ENCODE measurements around the gene TMTC2.

The TMTC2 gene

DNA sequence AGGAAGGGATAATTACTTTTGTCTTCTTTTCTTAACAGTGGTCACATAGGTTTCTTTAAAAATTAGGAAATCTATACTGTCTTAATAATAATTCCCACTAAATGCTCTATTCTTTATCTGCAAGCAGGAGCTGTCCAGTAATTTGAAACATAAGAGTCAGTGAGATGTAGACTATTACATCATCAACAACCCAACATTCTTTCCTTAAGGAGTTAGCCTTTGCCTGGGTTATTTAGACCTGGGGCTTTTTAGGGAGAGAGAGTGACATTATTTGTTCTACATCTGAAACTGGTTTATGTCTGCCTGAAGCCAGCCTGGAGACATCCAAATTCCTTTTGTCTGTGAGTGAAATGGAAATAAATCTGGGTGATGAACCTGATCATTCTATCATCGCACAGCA lies 294.4 kb downstream of the TMTC2 start:
- DNase-seq = no peak
- TF ChIP-seq GATA1 (IDR thresholded peaks at IDR 0.05; ENCODE audit: low read depth, low read length) = no peak
- no peak for TF ChIP-seq POLR2A (IDR thresholded peaks at IDR 0.05; ENCODE audit: low read length)

DNA sequence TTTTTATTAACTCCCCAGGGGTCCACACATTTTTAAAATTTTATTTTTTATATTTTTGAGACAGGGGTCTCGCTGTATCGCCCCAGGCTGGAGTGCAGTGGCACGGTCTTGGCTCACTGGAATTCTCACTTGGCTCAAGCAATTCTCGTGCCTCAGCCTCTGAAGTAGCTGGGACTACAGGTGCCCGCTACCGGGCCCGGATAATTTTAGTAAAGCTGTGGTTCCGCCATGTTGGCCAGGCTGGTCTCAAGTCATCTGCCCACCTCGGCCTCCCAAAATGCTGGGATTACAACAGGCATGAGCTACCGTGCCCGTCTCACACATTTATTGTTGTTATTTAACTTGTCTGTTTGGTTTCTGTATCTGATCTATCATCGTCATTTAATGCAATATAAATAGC lies 307.4 kb downstream of the TMTC2 start:
- TF ChIP-seq POLR2A (IDR thresholded peaks at IDR 0.05; ENCODE audit: low read length) (no peak), GATA1 (IDR thresholded peaks at IDR 0.05; ENCODE audit: low read depth, low read length) (no peak)
- DNase-seq = no peak

DNA sequence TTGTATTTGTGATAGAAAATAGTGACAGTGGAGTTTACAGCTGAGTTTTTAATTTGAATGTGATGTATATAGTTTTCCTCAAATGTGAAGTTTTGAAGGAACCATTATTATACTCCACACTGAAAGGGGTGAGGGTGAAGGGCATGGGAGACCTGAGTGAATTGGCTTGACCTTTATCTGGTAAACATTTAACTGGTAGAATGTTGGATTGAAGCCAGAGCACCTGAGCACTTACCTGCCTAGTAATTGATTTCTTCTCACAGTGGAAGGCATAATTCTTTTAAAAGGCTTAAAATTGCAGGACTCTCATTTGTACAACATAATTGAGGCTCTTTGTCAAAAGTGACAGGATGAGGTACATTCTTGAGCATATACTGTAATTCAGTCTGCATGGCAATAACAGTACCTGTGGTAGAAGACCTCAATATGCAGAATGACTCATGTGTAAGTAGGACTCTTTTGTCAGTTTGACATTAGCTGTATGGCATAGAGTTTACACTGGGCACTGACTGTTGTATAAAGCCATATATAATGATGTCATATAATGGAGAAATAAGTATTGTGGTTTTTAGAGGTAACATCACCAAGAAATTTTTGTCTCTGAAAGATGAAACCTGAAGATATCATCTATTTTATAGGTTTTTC lies 309.6 kb downstream of the TMTC2 start:
- no peak for DNase-seq
- TF ChIP-seq GATA1 (IDR thresholded peaks at IDR 0.05; ENCODE audit: low read depth, low read length) = no peak
- no peak for TF ChIP-seq POLR2A (IDR thresholded peaks at IDR 0.05; ENCODE audit: low read length)

DNA sequence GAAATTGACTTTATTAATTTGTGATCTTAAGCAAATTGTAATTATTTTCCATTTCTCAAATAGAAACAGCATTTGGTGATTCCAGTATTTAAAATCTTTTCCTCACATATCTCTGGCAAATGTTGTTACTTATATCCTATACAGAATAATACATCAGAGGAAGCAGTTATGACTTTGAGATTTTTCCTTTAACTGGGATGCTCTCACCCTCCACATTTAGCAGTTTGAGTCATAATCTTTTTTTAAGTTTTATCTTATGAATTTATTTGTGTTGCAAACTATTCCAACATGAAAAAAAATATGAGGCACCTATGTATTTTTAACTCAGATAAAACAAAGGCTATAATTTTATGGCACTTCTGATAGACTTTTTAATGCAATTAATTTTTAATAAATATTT lies 311.8 kb downstream of the TMTC2 start:
- DNase-seq = no peak
- TF ChIP-seq POLR2A (IDR thresholded peaks at IDR 0.05; ENCODE audit: low read length) = no peak
- TF ChIP-seq GATA1 (IDR thresholded peaks at IDR 0.05; ENCODE audit: low read depth, low read length) = no peak

DNA sequence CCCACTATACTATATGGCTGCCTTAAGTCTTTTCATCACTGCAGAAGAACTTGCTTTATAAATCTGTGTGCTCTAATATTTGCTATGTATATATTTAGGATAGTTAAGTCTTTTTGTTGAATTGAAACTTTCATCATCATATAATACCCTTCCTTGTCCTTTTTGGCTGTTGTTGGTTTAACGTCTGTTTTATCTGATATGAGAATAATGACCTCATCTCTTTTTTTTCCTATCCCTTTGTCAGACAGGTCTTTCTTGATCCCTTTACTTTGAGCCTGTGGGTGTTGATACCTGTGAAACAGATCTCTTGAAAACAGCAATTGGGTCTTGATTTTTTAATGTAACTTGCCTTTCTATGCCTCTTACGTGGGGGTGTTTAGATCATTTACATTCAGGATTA lies 316.3 kb downstream of the TMTC2 start:
- TF ChIP-seq GATA1 (IDR thresholded peaks at IDR 0.05; ENCODE audit: low read depth, low read length) = no peak
- TF ChIP-seq POLR2A (IDR thresholded peaks at IDR 0.05; ENCODE audit: low read length) = no peak
- no peak for DNase-seq

DNA sequence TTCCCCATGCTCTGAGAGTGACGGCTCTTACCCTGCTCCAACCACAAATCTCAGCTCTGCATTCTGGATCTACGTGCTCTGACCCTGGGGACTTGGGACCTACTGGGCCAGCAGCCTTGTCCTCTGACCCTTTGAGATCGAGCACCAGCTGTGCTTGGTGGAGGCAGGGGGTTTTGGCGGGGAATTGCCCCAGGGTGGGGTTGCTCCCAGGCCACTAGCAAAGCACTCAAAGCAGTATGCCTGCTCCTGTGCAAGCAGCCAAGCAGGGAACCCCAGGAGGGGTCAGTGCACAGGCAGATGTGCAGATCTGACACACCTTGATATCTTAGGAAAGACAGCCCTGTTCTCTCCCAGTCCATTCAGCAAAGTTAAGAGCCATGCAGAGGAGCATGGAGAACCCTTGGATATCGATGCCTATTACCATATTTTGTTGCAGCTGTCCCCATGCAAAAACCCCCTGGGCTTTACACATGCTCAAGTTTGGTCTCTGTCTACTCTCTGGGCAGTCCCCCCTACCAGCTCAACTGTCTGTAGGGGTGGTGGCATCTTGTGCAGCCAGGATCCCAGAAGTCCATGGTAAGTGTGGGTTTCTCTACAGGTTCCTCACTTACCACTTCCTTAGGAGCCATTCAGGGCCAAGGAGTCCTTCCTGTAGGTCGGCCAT lies 319.0 kb downstream of the TMTC2 start:
- no peak for TF ChIP-seq GATA1 (IDR thresholded peaks at IDR 0.05; ENCODE audit: low read depth, low read length)
- no peak for TF ChIP-seq POLR2A (IDR thresholded peaks at IDR 0.05; ENCODE audit: low read length)
- no peak for DNase-seq

DNA sequence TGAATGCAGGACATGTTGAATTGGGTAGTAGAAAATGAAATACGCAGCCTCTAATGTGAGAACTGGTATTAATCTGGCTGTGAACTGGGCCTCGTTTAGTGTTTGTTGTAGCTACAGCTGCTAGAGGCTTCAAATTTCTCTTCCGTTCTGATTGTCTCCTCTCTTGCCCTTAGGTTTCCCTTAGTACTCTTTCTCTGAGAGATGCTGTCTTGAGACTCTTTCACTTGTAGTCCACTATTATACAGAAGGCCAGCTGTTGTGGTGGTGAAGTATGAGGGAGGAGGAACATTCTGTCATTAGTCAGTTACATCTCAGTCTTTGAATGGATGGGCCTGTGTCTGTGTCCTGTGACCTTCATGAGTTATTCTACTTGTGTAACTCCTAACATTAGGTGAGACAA lies 322.0 kb downstream of the TMTC2 start:
- TF ChIP-seq GATA1 (IDR thresholded peaks at IDR 0.05; ENCODE audit: low read depth, low read length) = no peak
- no peak for TF ChIP-seq POLR2A (IDR thresholded peaks at IDR 0.05; ENCODE audit: low read length)
- no peak for DNase-seq

DNA sequence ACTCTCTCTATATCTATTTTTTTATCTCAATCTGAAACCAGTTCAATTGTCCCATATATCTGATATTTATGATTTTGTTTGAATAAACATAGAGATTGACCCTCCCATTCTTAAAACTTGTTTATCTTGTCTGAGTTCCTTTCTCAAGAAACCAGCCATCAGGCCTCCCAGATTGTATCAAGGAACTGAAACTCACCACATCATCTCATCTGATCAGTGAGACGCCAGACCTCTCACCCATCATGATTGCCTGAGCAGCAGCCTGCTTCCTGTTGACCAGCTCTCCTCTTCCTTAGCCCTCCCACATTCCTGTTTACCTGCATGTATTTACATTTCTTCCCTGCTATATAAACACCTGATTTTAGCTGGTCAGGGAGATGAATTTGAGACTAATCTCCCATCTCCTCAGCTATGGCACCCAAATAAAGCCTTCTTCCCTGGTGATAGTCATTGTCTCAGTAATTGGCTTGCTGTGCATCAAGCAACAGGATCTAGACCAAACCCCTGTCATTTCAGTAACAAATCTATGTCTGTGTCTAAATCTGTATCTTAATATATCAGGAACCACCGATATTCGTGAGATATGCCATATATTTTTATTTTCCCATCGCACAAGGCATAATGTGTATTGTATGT lies 323.6 kb downstream of the TMTC2 start:
- no peak for DNase-seq
- TF ChIP-seq POLR2A (IDR thresholded peaks at IDR 0.05; ENCODE audit: low read length) = no peak

DNA sequence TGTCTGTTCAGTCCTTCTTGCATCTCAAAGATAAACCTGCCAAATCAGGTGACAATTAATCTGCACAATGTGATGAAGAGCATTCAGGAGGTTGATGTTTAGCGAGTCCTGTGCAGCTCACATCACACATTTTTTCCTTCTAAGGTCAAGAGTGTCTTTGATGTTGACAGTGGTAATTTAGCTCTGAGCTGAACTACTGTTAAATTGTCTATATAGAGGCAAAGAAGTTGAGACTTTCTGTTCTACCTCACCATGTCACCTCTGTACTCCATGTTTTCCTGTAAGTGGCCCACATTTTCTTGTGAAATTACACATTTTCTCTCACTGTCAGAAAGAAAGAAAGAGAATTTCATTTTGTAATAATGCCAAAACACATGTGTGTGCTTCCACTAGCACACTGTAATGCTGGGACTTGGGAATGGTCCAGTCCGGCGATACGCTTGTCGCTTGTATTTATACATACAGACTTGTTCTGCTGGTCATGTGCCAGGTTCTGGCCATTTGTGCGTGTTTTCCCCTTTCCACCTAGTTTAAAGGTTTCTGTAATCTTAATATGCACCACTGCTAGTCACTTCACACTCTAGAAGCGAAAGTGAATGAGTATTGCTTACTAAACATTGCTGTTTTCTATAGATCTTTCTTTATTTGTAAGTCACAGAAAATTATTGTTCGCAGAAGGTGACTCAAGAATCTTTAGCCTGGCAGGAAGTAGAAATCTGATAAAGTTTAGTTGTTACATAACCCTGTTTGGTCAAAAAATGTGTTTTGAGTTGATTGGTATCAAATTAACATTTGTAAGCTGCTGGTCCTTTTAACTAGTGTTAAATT lies 328.9 kb downstream of the TMTC2 start:
- DNase-seq = no peak

DNA sequence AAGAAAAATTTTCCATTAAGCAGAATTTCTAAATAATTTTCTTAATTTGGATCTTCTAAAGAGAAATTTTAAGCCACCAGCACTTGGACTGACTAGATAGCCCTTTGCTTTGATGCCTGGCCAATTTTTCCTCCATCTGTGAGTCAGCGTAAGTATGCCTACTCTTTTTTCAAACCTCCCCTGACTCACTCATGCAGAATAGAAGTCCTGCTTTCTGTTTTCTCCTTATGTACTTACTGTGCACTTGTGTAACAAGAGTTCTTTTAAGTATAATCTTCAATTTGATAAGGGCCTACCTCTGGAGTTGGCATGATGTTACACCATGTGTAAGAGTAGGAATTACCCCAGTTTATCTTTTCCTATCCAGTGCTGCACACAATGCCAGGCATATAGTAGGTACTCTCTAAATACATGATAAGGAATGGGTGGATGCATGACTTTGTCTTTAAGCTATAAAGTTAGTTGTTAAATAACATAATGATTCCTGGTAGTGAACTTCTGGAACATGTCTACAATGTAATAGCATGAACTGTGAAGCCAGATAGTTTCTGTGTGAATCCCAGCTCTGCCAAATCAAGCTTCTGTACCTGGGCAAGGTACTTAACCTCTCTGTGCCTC lies 329.6 kb downstream of the TMTC2 start:
- TF ChIP-seq GATA1 (IDR thresholded peaks at IDR 0.05; ENCODE audit: low read depth, low read length) (no peak), POLR2A (IDR thresholded peaks at IDR 0.05; ENCODE audit: low read length) (no peak)
- no peak for DNase-seq

More for the DNA sequence above, 328.9 kb downstream of the TMTC2 start:
- TF ChIP-seq POLR2A (IDR thresholded peaks at IDR 0.05; ENCODE audit: low read length) (no peak), GATA1 (IDR thresholded peaks at IDR 0.05; ENCODE audit: low read depth, low read length) (no peak)

DNA sequence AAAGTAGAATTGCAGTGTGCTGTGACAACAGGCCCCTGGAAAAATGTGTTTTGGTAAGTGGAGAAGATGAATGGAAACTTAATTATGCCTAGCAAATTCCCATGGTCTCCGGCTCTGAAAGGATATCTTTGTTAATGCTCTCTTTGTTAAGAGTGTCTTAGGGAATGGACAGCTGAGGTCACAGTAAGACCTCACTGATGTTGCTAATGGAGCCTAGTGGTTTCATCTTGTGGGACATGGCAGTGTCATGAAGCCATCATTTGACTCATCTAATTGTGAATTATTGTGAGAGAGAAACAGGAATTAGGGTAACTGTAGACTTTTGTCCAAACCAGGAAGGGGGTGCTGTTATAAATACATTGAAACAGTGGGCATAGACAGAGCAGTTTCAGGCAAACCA lies 330.3 kb downstream of the TMTC2 start:
- DNase-seq = no peak
- TF ChIP-seq GATA1 (IDR thresholded peaks at IDR 0.05; ENCODE audit: low read depth, low read length) (no peak), POLR2A (IDR thresholded peaks at IDR 0.05; ENCODE audit: low read length) (no peak)

DNA sequence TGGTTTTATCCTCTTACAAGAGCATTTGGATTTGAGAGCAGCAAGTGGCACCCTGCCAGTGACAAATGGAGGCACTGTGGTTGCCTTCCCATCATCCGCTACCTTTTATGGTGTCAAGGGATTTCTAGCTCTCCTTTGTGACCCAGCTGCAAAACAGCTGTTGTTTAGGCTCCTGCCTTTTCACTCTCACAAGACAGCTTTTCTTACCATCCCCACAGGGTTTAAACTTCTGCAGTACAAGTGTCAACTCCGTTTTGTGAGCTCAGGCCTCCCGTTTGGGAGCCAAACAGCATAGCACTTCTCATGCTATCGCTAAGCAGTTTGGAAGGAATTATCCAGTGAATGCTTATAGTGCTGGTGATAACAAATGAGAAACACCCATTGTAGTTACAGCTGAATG lies 331.4 kb downstream of the TMTC2 start:
- TF ChIP-seq GATA1 (IDR thresholded peaks at IDR 0.05; ENCODE audit: low read depth, low read length) (no peak), POLR2A (IDR thresholded peaks at IDR 0.05; ENCODE audit: low read length) (no peak)
- no peak for DNase-seq

DNA sequence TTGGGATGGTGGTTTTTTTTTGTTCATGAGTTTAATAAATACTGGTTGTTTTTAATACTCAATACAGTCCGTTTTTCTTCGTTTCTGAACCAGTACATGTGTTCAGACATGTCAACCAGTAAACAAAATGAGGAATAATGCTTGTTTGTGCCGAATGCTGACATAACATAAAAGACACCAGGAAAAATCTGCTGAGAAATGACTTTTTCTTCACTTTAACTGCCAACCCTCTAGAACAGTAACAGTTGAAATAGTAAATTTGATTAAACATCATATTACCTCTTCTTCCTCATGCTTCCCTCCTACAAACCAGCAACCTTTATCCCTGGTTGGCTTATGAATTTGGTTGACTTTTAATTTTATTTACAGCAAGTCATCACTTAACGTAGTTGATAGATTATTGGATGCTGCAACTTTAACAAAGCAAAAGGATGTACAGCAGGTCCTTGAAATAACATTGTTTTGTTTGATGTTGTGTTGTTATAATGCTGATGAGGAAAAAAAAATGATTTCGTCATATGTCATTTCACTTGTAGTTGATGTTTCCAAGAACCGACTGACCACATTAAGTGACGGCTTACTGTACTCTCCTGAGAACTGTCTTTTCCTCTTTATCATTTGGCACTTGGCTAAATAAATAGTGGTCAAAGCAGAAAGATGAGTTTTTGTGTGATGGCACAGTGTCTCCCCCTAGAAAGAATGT lies 340.5 kb downstream of the TMTC2 start:
- no peak for DNase-seq
- TF ChIP-seq GATA1 (IDR thresholded peaks at IDR 0.05; ENCODE audit: low read depth, low read length) (no peak), POLR2A (IDR thresholded peaks at IDR 0.05; ENCODE audit: low read length) (no peak)
